DMS153 (cell line): ENCODE measurements around the gene EXTL2.
"Not testable (repeated sequence)": the region's sequence is repeated elsewhere in the genome, so short reads cannot be mapped to it uniquely, and the experiment has no call there.

ENCODE experiments used
- DNase-seq: peaks from one replicate; lab custom pipeline; 2025; lab: John Stamatoyannopoulos, UW

Gene EXTL2

GRCh38 chr1:100902365-100902764 is 7.7 kb upstream of the EXTL2 start:
- DNase-seq: no peak

- DNase-seq: peak; percentile 8
Observed at GRCh38 chr1:100896481-100896982, 1.9 kb upstream of the EXTL2 start.

- peak; percentile 79 for DNase-seq
Observed at GRCh38 chr1:100895540-100896480, 1.2 kb upstream of the EXTL2 start, which contains the start of gene SLC30A7. Gene SLC30A7, plus strand, starts transcription at chr1:100896090. Its CDS starts 173 bp downstream, at chr1:100896263.

GRCh38 chr1:100893718-100894117 is 924 bp downstream of the EXTL2 start:
- no peak for DNase-seq

GRCh38 chr1:100892554-100892953 is 2.1 kb downstream of the EXTL2 start:
- no peak for DNase-seq

GRCh38 chr1:100891380-100891779 is 3.3 kb downstream of the EXTL2 start:
- no peak for DNase-seq

- DNase-seq: not testable (repeated sequence)
Observed at GRCh38 chr1:100889869-100890482, 4.7 kb downstream of the EXTL2 start.

- not testable (repeated sequence) for DNase-seq
Observed at GRCh38 chr1:100889007-100889406, 5.6 kb downstream of the EXTL2 start.

- DNase-seq: no peak
Observed at GRCh38 chr1:100883963-100884362, 10.7 kb downstream of the EXTL2 start.

GRCh38 chr1:100882698-100883097 is 11.9 kb downstream of the EXTL2 start:
- DNase-seq: no peak

- no peak for DNase-seq
Observed at GRCh38 chr1:100881687-100882086, 13.0 kb downstream of the EXTL2 start.

- no peak for DNase-seq
Observed at GRCh38 chr1:100879422-100879821, 15.2 kb downstream of the EXTL2 start.

- no peak for DNase-seq
Observed at GRCh38 chr1:100876291-100876690, 18.4 kb downstream of the EXTL2 start.

GRCh38 chr1:100875228-100875627 is 19.4 kb downstream of the EXTL2 start:
- DNase-seq: peak; percentile 42

GRCh38 chr1:100874433-100874832 is 20.2 kb downstream of the EXTL2 start:
- no peak for DNase-seq

- DNase-seq: no peak
Observed at GRCh38 chr1:100869996-100870395, 24.6 kb downstream of the EXTL2 start.

- DNase-seq: no peak
Observed at GRCh38 chr1:100868364-100868995, 26.2 kb downstream of the EXTL2 start.

- DNase-seq: no peak
Observed at GRCh38 chr1:100866901-100867206, 27.8 kb downstream of the EXTL2 start.

- no peak for DNase-seq
Observed at GRCh38 chr1:100866041-100866900, 28.4 kb downstream of the EXTL2 start.

- DNase-seq: no peak
Observed at GRCh38 chr1:100862591-100862990, 32.1 kb downstream of the EXTL2 start.

GRCh38 chr1:100861379-100861778 is 33.3 kb downstream of the EXTL2 start:
- no peak for DNase-seq
